ENCODE data around the gene DGKA. TPM values are rescaled to one million over a fixed set of nuclear protein-coding genes. Genes with fewer than 3 reads are reported as not detected.

The DGKA gene
- total and polyA plus RNA-seq, 2 of the 13 experiments (the other 11 are each of a cell fraction or from before 2014, with no cell fraction given): 2.4 to 5.4 TPM

DNA sequence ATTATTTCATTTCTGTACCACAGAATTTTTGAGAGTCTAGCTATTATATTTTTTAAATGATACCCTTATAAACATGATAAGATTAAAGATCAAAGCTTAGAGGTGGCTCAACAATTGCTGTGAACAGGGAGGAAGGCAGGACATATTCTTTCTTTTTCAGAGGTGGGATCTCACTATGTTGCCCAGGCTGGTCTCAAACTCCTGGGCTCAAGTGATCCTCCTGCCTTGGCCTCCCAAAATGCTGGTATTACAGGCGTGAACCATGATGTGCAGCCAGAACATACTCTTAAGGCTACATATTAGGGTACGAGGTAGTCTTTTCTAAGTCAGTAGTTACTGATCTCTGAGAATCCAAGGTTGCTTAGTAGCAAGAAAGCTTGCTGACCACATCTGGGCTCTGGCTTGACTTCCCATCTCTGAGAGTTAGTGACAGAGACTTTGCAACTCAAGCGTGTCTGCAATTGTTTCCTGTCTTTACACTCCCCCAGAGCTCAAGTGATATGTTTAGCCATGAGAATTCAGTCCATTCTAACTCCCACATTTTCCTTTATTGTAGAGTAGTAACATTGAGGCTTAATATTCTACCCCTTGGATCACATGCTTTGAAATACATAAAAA lies 51.5 kb downstream of the DGKA start:
- CTCF ChIA-PET (ENCODE audit: low intra/inter-chr PET ratio, low total read pairs): no interaction called here
- H3K27ac ChIP-seq (ENCODE audit: extremely low read length, insufficient read depth, low read length): no peak overlapping the region
- no peak overlapping the region for H3K4me2 ChIP-seq (ENCODE audit: low read depth, low read length)
- FAIRE-seq: no peak
- POLR2A ChIA-PET: interaction anchor here (0.9 to 5.6 kb wide), 2 partner anchors 8 to 13 kb away, joined by 4 to 45 read pairs; partner anchors contain the start of gene RAB5B
- in situ Hi-C loops (cut with HindIII; ENCODE audit: extremely low pct_ligation_motif_present, low pct_unique_long_range_greater_than_20kb): no loop called here
- H3K9me3 ChIP-seq (ENCODE audit: low read length): no peaks in the 10 kb centered on the region
- WGBS (ENCODE audit: low lambda C conversion rate): 94% methylated on average over 3 of the region's 3 CpGs
- DNase-seq (ENCODE audit: low spot score): no peak
- no peaks in the 10 kb centered on the region for H3K27me3 ChIP-seq (ENCODE audit: control insufficient read depth in 1 of 2, insufficient read depth in 2 of 2, low read length in 2 of 2)
- no peak for ATAC-seq
- intact Hi-C loops (cut with micrococcal nuclease; ENCODE audit: unreplicated experiment): no loop called here
- no peak overlapping the region for H3K9ac ChIP-seq (ENCODE audit: insufficient read depth, low read depth, low read length)
- peak; percentile 64 for TF ChIP-seq ZNF121 (CRISPR knock-in tag; IDR thresholded peaks at IDR 0.05)
- no peak for TF ChIP-seq ZNF34 (CRISPR knock-in tag; IDR thresholded peaks at IDR 0.05; ENCODE audit: borderline replicate concordance)
- H3K4me1 ChIP-seq (ENCODE audit: insufficient read depth, low read length): no peaks in the 10 kb centered on the region
- no peak overlapping the region for H2AFZ ChIP-seq (ENCODE audit: low read length)
- no peaks in the 10 kb centered on the region for H4K20me1 ChIP-seq (ENCODE audit: insufficient read depth, low read length)
- H3K79me2 ChIP-seq (ENCODE audit: insufficient read depth, low read length): peaks cover 8% of the 10 kb centered on the region
- no TSS peak for BruUV-seq (replicated peaks)
- H3K36me3 ChIP-seq (replicated peaks in 1 of 2; ENCODE audit: control insufficient read depth in 1 of 2, insufficient read depth in 2 of 2, low read length in 2 of 2): peaks cover 0 to 21% of the 10 kb centered on the region in 2 experiments; a peak in 4 of 5 replicates
- H3K4me3 ChIP-seq (replicated peaks in 1 of 3; ENCODE audit: insufficient read depth in 1 of 3, low read depth in 2 of 3, low read length in 3 of 3): no peak overlapping the region

DNA sequence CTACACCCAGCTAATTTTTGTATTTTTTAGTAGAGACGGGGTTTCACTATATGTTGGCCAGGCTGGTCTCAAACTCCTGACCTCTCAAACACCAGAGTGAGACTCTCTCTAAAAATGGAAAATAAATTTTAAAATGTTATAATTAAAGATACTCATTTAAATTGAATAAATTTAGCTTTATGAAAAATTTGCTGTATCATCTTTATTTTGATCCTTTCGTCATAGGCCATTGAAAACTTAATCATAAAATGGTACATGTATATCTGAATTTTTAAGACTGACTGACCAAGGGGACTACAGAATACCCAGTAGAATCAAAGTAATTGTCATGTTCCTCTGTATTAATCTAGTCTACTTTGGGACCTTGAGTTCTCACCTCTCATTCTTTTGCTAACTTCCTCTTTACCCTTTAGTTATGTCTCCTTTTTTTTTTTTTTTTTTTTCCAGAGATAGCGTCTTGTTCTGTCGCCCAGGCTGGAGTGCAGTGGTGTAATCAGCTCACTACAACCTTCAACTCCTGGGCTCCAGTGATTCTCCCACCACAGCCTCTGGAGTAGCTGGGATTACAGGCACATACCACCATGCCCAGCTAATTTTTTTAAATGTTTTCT lies 52.4 kb downstream of the DGKA start:
- peaks cover 1 to 21% of the 10 kb centered on the region in 2 experiments; a peak in 4 of 5 replicates for H3K36me3 ChIP-seq (replicated peaks in 1 of 2; ENCODE audit: control insufficient read depth in 1 of 2, insufficient read depth in 2 of 2, low read length in 2 of 2)
- ChIA-PET POLR2A (interaction anchor here (0.9 to 5.6 kb wide), 2 partner anchors 9 to 12 kb away, joined by 4 to 45 read pairs; partner anchors contain the start of gene RAB5B), CTCF (ENCODE audit: low intra/inter-chr PET ratio, low total read pairs) (no interaction called here)
- no peak overlapping the region for H3K9ac ChIP-seq (ENCODE audit: insufficient read depth, low read depth, low read length)
- H4K20me1 ChIP-seq (ENCODE audit: insufficient read depth, low read length): no peaks in the 10 kb centered on the region
- ATAC-seq (no peak), FAIRE-seq (no peak), DNase-seq (ENCODE audit: low spot score) (no peak)
- H2AFZ ChIP-seq (ENCODE audit: low read length): no peak overlapping the region
- peaks cover 2% of the 10 kb centered on the region for H3K79me2 ChIP-seq (ENCODE audit: insufficient read depth, low read length)
- intact Hi-C loops (cut with micrococcal nuclease; ENCODE audit: unreplicated experiment) (no loop called here), in situ Hi-C loops (cut with HindIII; ENCODE audit: extremely low pct_ligation_motif_present, low pct_unique_long_range_greater_than_20kb) (no loop called here)
- BruUV-seq (replicated peaks): no TSS peak
- no peak overlapping the region for H3K27ac ChIP-seq (ENCODE audit: extremely low read length, insufficient read depth, low read length)
- no peaks in the 10 kb centered on the region for H3K27me3 ChIP-seq (ENCODE audit: control insufficient read depth in 1 of 2, insufficient read depth in 2 of 2, low read length in 2 of 2)
- H3K4me1 ChIP-seq (ENCODE audit: insufficient read depth, low read length): no peaks in the 10 kb centered on the region
- TF ChIP-seq MAFF (IDR thresholded peaks at IDR 0.05; ENCODE audit: low read depth, low read length): peak; percentile 64; the same call in 1 of the 2 replicates
- no peak for TF ChIP-seq NBN (conservative IDR thresholded peaks at IDR 0.05)
- peak in 1 of 2 experiments; percentile 81; a peak in 3 of 4 replicates for TF ChIP-seq MAFK (conservative IDR thresholded peaks at IDR 0.05 in 1 of 2, IDR thresholded peaks at IDR 0.05 in 1 of 2; ENCODE audit: low read length in 2 of 2)
- TF ChIP-seq, protein P1, sequence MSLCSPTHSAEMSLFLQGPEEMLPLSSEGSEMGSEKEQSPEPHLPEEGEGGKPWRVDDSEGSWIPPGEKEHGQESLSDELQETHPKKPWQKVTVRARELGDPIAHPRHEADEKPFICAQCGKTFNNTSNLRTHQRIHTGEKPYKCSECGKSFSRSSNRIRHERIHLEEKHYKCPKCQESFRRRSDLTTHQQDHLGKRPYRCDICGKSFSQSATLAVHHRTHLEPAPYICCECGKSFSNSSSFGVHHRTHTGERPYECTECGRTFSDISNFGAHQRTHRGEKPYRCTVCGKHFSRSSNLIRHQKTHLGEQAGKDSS (CRISPR knock-in tag; IDR thresholded peaks at IDR 0.05; ENCODE audit: borderline replicate concordance, low read depth): no peak
- TF ChIP-seq ZNF3 (CRISPR knock-in tag; IDR thresholded peaks at IDR 0.05): no peak
- WGBS (ENCODE audit: low lambda C conversion rate): 96% methylated on average over 4 of the region's 4 CpGs
- H3K4me2 ChIP-seq (ENCODE audit: low read depth, low read length): no peak overlapping the region
- H3K4me3 ChIP-seq (replicated peaks in 1 of 3; ENCODE audit: insufficient read depth in 1 of 3, low read depth in 2 of 3, low read length in 3 of 3): no peak overlapping the region
- no peaks in the 10 kb centered on the region for H3K9me3 ChIP-seq (ENCODE audit: low read length)
